A549 (cell line): ENCODE results near the gene TMSB10. TPM values are rescaled to one million over a fixed set of nuclear protein-coding genes. Genes with fewer than 3 reads are reported as not detected.
"Not testable (repeated sequence)": the region's sequence is repeated elsewhere in the genome, so short reads cannot be mapped to it uniquely, and the experiment has no call there.

Experiments
- ATAC-seq, 2 experiments: fragments of 200-7000 bp in 1 of 2; fragments of >200 bp in 1 of 2; cut with Nextera tagmentation in 1 of 2; cut with Tn5 transposase in 1 of 2; 3 replicates each; pipeline versions ENCODE4 v1.8.0 to v1.9.1; 2018 to 2020; ENCODE audit warnings: mild to moderate bottlenecking in 1 of 2, moderate library complexity in 1 of 2
- CTCF ChIA-PET: fragments of 300-600 bp; sonication (Branson Sonifier 250); formaldehyde crosslinking; extraction: SDS; loops from one replicate; lab custom pipeline; 2021; ENCODE audit warnings: antibody characterized with exemption, inconsistent platforms; lab: Yijun Ruan, JAX
- POLR2A ChIA-PET: fragments of 350-600 bp; formaldehyde crosslinking; extraction: SDS; loops from one replicate; lab custom pipeline; 2021; ENCODE audit warnings: antibody characterized with exemption, inconsistent platforms; lab: Yijun Ruan, JAX
- DNase-seq, 2 experiments: peaks; one replicate each; pipeline versions ENCODE4 v3.0.0 to v3.0.0-alpha.2; 2011 to 2016; ENCODE audit warnings: low read depth in 1 of 2, low spot score in 1 of 2
- FAIRE-seq: peaks from 2 replicates; lab custom pipeline; 2011; peaks lifted over from hg19 to GRCh38; lab: Jason Lieb, UNC
- H3K27ac ChIP-seq, 2 experiments: fragments of >200 bp; sonication (Bioruptor Twin); formaldehyde crosslinking; 3 replicates each; pipeline ENCODE4 v1.5.1; 2016 to 2017
- H3K4me1 ChIP-seq: fragments of >200 bp; sonication (Bioruptor Twin); formaldehyde crosslinking; 3 replicates; pipeline ENCODE4 v1.6.1; 2016
- H3K4me2 ChIP-seq: fragments of >200 bp; sonication (Bioruptor Twin); formaldehyde crosslinking; 3 replicates; pipeline ENCODE4 v1.6.1; 2016
- H3K4me3 ChIP-seq: fragments of >200 bp; sonication (Bioruptor Twin); formaldehyde crosslinking; 3 replicates; pipeline ENCODE4 v1.5.1; 2016
- H3K9me3 ChIP-seq: fragments of >200 bp; sonication (Bioruptor Twin); formaldehyde crosslinking; 3 replicates; pipeline ENCODE4 v1.6.1; 2016
- BHLHE40 ChIP-seq: IDR thresholded peaks from 2 replicates; pipeline ENCODE4 v1.6.1; 2012; ENCODE audit warnings: low read depth, low read length, inconsistent platforms
- CBX8 ChIP-seq: fragments of 200-600 bp; sonication (generic); IDR thresholded peaks from 2 replicates; pipeline ENCODE4 v1.6.1; 2016
- CHD4 ChIP-seq: fragments of 200-600 bp; sonication (generic); IDR thresholded peaks from 2 replicates; pipeline ENCODE4 v1.6.1; 2016; ENCODE audit warnings: antibody characterized with exemption, mild to moderate bottlenecking, borderline replicate concordance
- E2F6 ChIP-seq: IDR thresholded peaks from 2 replicates; pipeline ENCODE4 v1.6.1; 2012; ENCODE audit warnings: low read depth, borderline replicate concordance
- EHF ChIP-seq: fragments of 250-450 bp; sonication (Bioruptor Pico); IDR thresholded peaks from 2 replicates; pipeline ENCODE4 v1.5.0; 2020; ENCODE audit warnings: mild to moderate bottlenecking
- ELK1 ChIP-seq: fragments of 150-350 bp; IDR thresholded peaks from 2 replicates; pipeline ENCODE4 v1.6.1; 2014; ENCODE audit warnings: low read depth, mild to moderate bottlenecking, low read length
- EP300 ChIP-seq, 2 experiments: fragments of >200 bp; sonication (Bioruptor Twin); formaldehyde crosslinking; IDR thresholded peaks; 2 replicates in 1 of 2; 3 replicates in 1 of 2; pipeline ENCODE4 v1.6.1; 2016 to 2017
- HOXB13 ChIP-seq: fragments of 250-450 bp; sonication (Bioruptor Pico); IDR thresholded peaks from 2 replicates; pipeline ENCODE4 v1.5.0; 2020; ENCODE audit warnings: low read depth, mild to moderate bottlenecking, moderate library complexity
- KDM1A ChIP-seq: fragments of 200-600 bp; sonication (generic); IDR thresholded peaks from 2 replicates; pipeline ENCODE4 v1.6.1; 2016; ENCODE audit warnings: low read depth, mild to moderate bottlenecking
- KDM5A ChIP-seq: fragments of 200-600 bp; sonication (generic); IDR thresholded peaks from 2 replicates; pipeline ENCODE4 v1.6.1; 2016; ENCODE audit warnings: antibody characterized with exemption, mild to moderate bottlenecking
- NFE2L2 ChIP-seq: fragments of 150-350 bp; conservative IDR thresholded peaks from 2 replicates; pipeline ENCODE4 v1.6.1; 2014; ENCODE audit warnings: low read length
- PHF8 ChIP-seq: fragments of 200-600 bp; sonication (generic); IDR thresholded peaks from 2 replicates; pipeline ENCODE4 v1.6.1; 2016; ENCODE audit warnings: low read depth, mild to moderate bottlenecking, antibody characterized with exemption, moderate library complexity, borderline replicate concordance
- RAD21 ChIP-seq, 2 experiments: fragments of >200 bp in 1 of 2; sonication (Bioruptor Twin) in 1 of 2; formaldehyde crosslinking in 1 of 2; IDR thresholded peaks in 1 of 2; conservative IDR thresholded peaks in 1 of 2; 2 replicates in 1 of 2; 3 replicates in 1 of 2; pipeline ENCODE4 v1.6.1; 2012 to 2018; ENCODE audit warnings: inconsistent platforms in 1 of 2
- RCOR1 ChIP-seq: fragments of 150-350 bp; IDR thresholded peaks from 2 replicates; pipeline ENCODE4 v1.6.1; 2014; ENCODE audit warnings: antibody characterized with exemption, low read length, low read depth
- SMC3 ChIP-seq: fragments of >200 bp; sonication (Bioruptor Twin); formaldehyde crosslinking; IDR thresholded peaks from 3 replicates; pipeline ENCODE4 v1.6.1; 2018; ENCODE audit warnings: inconsistent platforms
- SREBF2 ChIP-seq: fragments of 450-650 bp; IDR thresholded peaks from 2 replicates; pipeline ENCODE4 v1.6.1; 2014; ENCODE audit warnings: mild to moderate bottlenecking, moderate library complexity
- WGBS: methylation state at CpG from one replicate; pipeline ENCODE4 v1.1.6; 2017; ENCODE audit errors: missing lambda C conversion rate; 5-methylcytosine and 5-hydroxymethylcytosine counted together
- polyA plus RNA-seq, 4 experiments: library from polyadenylated mRNA; depleted of rRNA in 3 of 4; stranded (reverse); fragments of >200 nt; fragmentation: RNase III in 1 of 4; extraction: RNeasy Plus Mini Kit Qiagen cat#74134 plus additional on column Dnase treatment in 1 of 4; gene quantifications; 2 replicates in 3 of 4; 3 replicates in 1 of 4; pipeline ENCODE4 v1.2.3, GENCODE V29; 2011 to 2017
- TF ChIP-seq, protein P1 (sequence below): fragments of >200 bp; sonication (Bioruptor Twin); formaldehyde crosslinking; IDR thresholded peaks from 3 replicates; pipeline ENCODE4 v1.6.1; 2016

The TMSB10 gene
- polyA plus RNA-seq, 2 of the 4 experiments (the other 2 are of a cell fraction) = 3,109 to 7,015 TPM

DNA sequence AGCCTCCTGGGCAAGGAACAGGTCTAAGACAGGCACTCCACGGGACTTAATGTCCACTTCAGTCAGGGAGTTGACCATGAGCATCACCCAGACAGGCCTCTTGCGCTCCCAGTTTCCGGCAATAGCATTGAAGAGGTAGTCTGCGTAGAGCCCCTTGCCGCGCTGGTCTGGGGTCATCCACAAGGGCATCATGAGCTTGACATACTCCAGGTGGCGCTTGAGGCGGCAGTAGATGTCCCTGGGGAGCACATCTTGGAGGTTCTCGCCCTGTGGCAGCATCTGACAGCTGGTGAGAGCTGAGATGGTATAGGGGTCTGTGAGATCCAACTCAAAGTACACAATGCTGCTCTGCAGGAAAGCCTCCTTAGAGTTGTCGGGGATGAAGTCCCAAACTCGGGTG is 35.1 kb upstream of the TMSB10 start:
- 0 out of 5 replicates have a peak, but pooled peaks of 1 of the 2 experiments have one; percentile 6 for TF ChIP-seq RAD21 (conservative IDR thresholded peaks at IDR 0.05 in 1 of 2, IDR thresholded peaks at IDR 0.05 in 1 of 2)
- no peak for TF ChIP-seq E2F6
- 0 out of 3 replicates have a peak, but pooled peaks have one; percentile 9 for TF ChIP-seq SMC3
- TF ChIP-seq, all 56 proteins: peak for 2
- Histone ChIP-seq H3K27ac (no peak overlapping the region), H3K4me2 (no peak overlapping the region), H3K9me3 (no peaks in the 10 kb centered on the region), H3K4me1 (no peaks in the 10 kb centered on the region), H3K4me3 (no peak overlapping the region)
- ChIA-PET POLR2A (no interaction called here), CTCF (interaction anchor here (0.6 to 2.2 kb wide), 4 partner anchors 12 to 322 kb away, joined by 3 to 9 read pairs (median 4); no protein-coding TSS in a partner anchor)
- DNase-seq (no peak), ATAC-seq (peak in 1 of 2 experiments; percentile 64; a peak in 3 of 6 replicates), FAIRE-seq (no peak)
- 70% methylated on average over 8 of the region's 11 CpGs for WGBS

DNA sequence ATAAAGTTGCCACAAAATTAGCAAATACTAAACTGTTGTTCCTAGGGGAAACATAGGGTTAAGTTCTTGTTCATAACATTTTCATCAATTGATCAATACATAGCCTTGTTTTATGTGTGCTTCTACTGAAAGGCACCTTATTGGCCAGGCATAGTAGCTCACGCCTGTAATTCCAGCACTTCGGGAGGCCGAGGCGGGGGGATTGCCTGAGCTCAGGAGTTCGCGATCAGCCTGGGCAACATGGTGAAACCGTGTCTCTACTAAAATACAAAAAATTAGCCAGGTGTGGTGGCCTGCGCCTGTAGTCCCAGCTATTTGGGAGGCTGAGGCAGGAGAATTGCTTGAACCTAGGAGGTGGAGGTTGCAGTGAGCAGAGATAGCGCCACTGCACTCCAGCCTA is 32.8 kb upstream of the TMSB10 start:
- POLR2A ChIA-PET, ATAC-seq, H3K27ac ChIP-seq, H3K4me3 ChIP-seq, CTCF ChIA-PET, H3K4me2 ChIP-seq, H3K9me3 ChIP-seq, DNase-seq, H3K4me1 ChIP-seq: not testable (repeated sequence)
- 85% methylated on average over 9 of the region's 9 CpGs for WGBS
- peak; percentile 7 for FAIRE-seq

GRCh38 chr2:84873350-84873749 is 32.1 kb upstream of the TMSB10 start:
- ATAC-seq (no peak), DNase-seq (no peak), FAIRE-seq (no peak)
- Histone ChIP-seq H3K4me3 (no peak overlapping the region), H3K27ac (no peak overlapping the region), H3K4me2 (no peak overlapping the region), H3K4me1 (no peaks in the 10 kb centered on the region), H3K9me3 (no peaks in the 10 kb centered on the region)
- ChIA-PET POLR2A (no interaction called here), CTCF (interaction anchor here (1.0 kb wide), 1 partner anchor 41 kb away, joined by 3 read pairs; no protein-coding TSS in a partner anchor)
- 66% methylated on average over 5 of the region's 5 CpGs for WGBS
- TF ChIP-seq ELK1 = no peak
- TF ChIP-seq EHF (CRISPR knock-in tag) = no peak

DNA sequence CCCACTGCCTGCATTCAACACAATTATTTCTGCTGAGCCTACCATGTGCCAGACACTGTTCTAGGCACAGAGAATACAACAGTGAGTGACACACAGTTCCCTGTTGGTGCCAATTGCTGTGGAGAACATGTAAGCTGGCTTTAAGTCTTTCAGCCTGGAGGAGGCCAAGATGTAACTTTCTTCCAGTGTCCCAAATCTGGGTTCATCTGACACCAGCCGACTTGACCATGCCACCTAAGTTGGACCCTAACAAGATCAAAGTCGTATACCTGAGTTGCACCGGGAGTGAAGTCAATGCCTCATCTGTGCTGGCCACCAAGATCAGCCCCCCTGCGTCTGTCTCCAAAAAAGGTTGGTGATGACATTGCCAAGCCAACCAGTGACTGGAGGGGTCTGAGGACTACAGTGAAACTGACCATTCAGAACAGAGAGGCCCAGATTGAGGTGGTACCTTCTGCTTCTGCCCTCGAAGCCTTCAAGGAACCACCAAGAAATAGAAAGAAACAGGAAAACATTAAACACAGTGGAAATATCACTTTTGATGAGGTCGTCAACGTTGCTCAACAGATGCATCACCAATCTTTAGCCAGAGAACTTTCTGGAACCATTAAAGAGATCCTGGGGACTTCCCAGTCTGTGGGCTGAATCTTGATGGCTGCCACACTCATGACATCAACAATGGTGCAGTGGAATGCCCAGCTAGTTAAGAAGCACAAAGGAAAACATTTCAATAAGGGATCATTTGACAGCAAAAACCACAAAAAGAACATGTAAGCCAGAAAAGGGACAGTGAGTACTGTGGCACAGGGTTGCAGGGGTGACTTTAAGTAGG is 30.9 kb upstream of the TMSB10 start:
- DNase-seq (no peak), FAIRE-seq (no peak), ATAC-seq (no peak)
- Histone ChIP-seq H3K4me2 (no peak overlapping the region), H3K4me1 (no peaks in the 10 kb centered on the region), H3K4me3 (no peak overlapping the region), H3K27ac (no peak overlapping the region), H3K9me3 (no peaks in the 10 kb centered on the region)
- WGBS = 72% methylated on average over 7 of the region's 7 CpGs
- TF ChIP-seq EP300 (IDR thresholded peaks at IDR 0.05) = no peak
- TF ChIP-seq SMC3 = no peak
- no peak for TF ChIP-seq ELK1
- no peak for TF ChIP-seq PHF8
- TF ChIP-seq HOXB13 = no peak
- TF ChIP-seq NFE2L2 = no peak
- no peak for TF ChIP-seq CBX8
- no peak for TF ChIP-seq KDM1A
- TF ChIP-seq CHD4 = no peak
- TF ChIP-seq KDM5A = no peak
- TF ChIP-seq RCOR1 = no peak
- TF ChIP-seq RAD21 (conservative IDR thresholded peaks at IDR 0.05 in 1 of 2, IDR thresholded peaks at IDR 0.05 in 1 of 2) = no peak
- no peak for TF ChIP-seq BHLHE40
- TF ChIP-seq, protein P1, sequence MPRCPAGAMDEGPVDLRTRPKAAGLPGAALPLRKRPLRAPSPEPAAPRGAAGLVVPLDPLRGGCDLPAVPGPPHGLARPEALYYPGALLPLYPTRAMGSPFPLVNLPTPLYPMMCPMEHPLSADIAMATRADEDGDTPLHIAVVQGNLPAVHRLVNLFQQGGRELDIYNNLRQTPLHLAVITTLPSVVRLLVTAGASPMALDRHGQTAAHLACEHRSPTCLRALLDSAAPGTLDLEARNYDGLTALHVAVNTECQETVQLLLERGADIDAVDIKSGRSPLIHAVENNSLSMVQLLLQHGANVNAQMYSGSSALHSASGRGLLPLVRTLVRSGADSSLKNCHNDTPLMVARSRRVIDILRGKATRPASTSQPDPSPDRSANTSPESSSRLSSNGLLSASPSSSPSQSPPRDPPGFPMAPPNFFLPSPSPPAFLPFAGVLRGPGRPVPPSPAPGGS = no peak
- no peak for TF ChIP-seq SREBF2
- POLR2A ChIA-PET = no interaction called here
- CTCF ChIA-PET = interaction anchor here (1.0 to 1.6 kb wide), 2 partner anchors 42 to 51 kb away, joined by 3 to 5 read pairs; no protein-coding TSS in a partner anchor
